ENCODE data around the gene EPS8. TPM values are rescaled to one million over a fixed set of nuclear protein-coding genes. Genes with fewer than 3 reads are reported as not detected.

The EPS8 gene
- total RNA-seq, 2 donors from 2014 or later = 6.7 to 8.1 TPM

DNA sequence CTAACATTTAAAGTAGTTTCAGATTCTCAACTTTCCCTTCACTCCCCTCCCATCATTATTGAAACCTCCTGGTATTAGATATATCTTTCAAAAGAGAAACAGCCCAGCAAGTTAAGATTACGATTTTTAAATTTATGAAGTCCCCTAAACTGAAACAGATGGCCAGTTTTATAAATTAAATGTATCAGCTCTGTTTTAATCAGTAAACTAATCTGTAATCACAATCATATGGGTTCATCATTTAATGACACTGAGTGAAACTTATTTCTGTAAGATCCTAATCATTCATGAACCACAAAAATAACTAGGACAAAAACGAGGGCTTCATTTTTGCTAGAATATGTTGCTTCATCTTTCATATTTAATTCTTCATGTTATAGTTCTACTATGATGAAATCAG lies 137.8 kb downstream of the EPS8 start:
- H3K4me3 ChIP-seq (ENCODE audit: low read length) = no peak overlapping the region
- H3K4me1 ChIP-seq (ENCODE audit: control insufficient read depth, insufficient read depth, low read length) = peaks cover 5% of the 10 kb centered on the region
- Mint-ChIP-seq H3K4me3 (no peak overlapping the region), H3K9me3 (peaks cover 3% of the 10 kb centered on the region), H3K27ac (no peak overlapping the region), H3K4me1 (peaks cover 20% of the 10 kb centered on the region), H3K27me3 (ENCODE audit: insufficient read depth) (no peaks in the 10 kb centered on the region), H3K36me3 (ENCODE audit: low read depth) (peaks cover 7% of the 10 kb centered on the region)
- H3K36me3 ChIP-seq (ENCODE audit: control insufficient read depth, insufficient read depth, low read length) = no peaks in the 10 kb centered on the region
- H3K27me3 ChIP-seq (ENCODE audit: control insufficient read depth, insufficient read depth, low read length, poor library complexity, severe bottlenecking) = no peaks in the 10 kb centered on the region
- no peak for DNase-seq
- H3K9ac ChIP-seq (ENCODE audit: extremely low read depth, low read length, poor library complexity, severe bottlenecking) = no peak overlapping the region
- WGBS, 2 experiments (ENCODE audit: insufficient coverage in 1 of 2, insufficient read length in 1 of 2) = 73% methylated on average over 2 of the region's 2 CpGs; no CpG with 5 or more reads in 1 of the 2 experiments
- no peak overlapping the region for H3K27ac ChIP-seq (ENCODE audit: low read depth, low read length)
- TF ChIP-seq, protein P1, sequence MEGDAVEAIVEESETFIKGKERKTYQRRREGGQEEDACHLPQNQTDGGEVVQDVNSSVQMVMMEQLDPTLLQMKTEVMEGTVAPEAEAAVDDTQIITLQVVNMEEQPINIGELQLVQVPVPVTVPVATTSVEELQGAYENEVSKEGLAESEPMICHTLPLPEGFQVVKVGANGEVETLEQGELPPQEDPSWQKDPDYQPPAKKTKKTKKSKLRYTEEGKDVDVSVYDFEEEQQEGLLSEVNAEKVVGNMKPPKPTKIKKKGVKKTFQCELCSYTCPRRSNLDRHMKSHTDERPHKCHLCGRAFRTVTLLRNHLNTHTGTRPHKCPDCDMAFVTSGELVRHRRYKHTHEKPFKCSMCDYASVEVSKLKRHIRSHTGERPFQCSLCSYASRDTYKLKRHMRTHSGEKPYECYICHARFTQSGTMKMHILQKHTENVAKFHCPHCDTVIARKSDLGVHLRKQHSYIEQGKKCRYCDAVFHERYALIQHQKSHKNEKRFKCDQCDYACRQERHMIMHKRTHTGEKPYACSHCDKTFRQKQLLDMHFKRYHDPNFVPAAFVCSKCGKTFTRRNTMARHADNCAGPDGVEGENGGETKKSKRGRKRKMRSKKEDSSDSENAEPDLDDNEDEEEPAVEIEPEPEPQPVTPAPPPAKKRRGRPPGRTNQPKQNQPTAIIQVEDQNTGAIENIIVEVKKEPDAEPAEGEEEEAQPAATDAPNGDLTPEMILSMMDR (conservative IDR thresholded peaks at IDR 0.05) = no peak
- H3K9me3 ChIP-seq (ENCODE audit: control insufficient read depth, low read length) = peaks cover 14% of the 10 kb centered on the region

DNA sequence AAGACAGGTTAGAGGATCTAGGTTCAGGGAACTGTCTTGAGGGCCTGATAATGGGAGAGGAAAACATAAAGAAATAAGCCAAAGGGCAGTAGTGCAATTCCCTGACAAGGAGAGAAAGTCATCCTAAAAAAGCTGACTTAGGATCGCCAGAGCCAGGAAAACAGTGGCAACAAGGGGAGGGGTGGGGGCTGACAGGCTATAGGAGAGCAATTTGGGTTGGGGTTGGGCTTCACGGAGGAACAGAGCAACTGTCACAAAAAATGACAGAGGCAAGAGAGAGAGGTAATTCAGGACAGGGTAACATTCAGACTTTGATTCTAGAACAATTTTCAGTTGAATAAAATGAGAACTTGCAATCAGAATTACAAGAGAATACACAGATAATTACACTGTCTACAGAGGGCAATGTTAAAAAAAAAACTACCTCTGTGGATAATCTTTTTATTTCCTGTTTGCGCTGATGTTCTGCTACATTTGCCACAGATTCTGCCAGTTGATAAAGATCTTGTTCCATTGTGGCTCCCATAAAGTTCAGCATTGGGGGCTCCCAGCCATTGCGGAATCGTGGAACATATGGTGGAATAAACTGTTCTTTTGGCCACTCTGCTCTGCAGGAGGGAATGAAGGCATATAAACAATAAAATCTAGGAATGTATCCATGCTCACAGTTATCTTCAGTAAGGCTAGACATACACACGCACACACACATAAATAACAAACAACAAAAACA lies 138.6 kb downstream of the EPS8 start:
- H3K4me1 ChIP-seq (ENCODE audit: control insufficient read depth, insufficient read depth, low read length) = peaks cover 5% of the 10 kb centered on the region
- Mint-ChIP-seq H3K27ac (peak overlapping the region; percentile 1), H3K4me3 (no peak overlapping the region), H3K9me3 (peaks cover 3% of the 10 kb centered on the region), H3K36me3 (ENCODE audit: low read depth) (peaks cover 7% of the 10 kb centered on the region), H3K4me1 (peaks cover 22% of the 10 kb centered on the region), H3K27me3 (ENCODE audit: insufficient read depth) (no peaks in the 10 kb centered on the region)
- H3K27ac ChIP-seq (ENCODE audit: low read depth, low read length) = no peak overlapping the region
- H3K9me3 ChIP-seq (ENCODE audit: control insufficient read depth, low read length) = peaks cover 14% of the 10 kb centered on the region
- no peak overlapping the region for H3K9ac ChIP-seq (ENCODE audit: extremely low read depth, low read length, poor library complexity, severe bottlenecking)
- TF ChIP-seq, protein P1 (conservative IDR thresholded peaks at IDR 0.05) = no peak
- no peak overlapping the region for H3K4me3 ChIP-seq (ENCODE audit: low read length)
- DNase-seq = no peak
- 79 to 100% methylated on average over 1 to 6 of the region's 6 CpGs for WGBS, 2 experiments (ENCODE audit: insufficient coverage in 1 of 2, insufficient read length in 1 of 2)
- H3K27me3 ChIP-seq (ENCODE audit: control insufficient read depth, insufficient read depth, low read length, poor library complexity, severe bottlenecking) = no peaks in the 10 kb centered on the region
- no peaks in the 10 kb centered on the region for H3K36me3 ChIP-seq (ENCODE audit: control insufficient read depth, insufficient read depth, low read length)

DNA sequence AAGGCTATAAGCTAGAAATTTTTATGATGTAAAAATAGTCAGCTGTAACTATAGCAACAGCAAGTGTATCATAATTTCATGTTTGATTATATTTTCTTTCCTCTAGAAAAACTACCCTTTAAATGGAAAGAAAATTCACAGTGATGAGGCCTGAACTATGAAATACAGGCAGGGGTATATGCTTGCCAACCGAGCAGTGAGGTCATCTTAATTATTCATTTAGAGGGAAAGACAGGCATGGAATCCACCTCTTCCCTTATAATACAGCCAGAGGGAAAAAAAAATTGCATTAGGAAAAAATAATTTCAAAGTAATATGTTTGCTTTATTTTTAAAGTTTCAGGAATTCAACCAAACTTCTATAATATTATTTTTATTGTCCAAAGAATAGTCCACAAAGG lies 139.8 kb downstream of the EPS8 start:
- no peak overlapping the region for H3K4me3 Mint-ChIP-seq
- no peaks in the 10 kb centered on the region for H3K27me3 Mint-ChIP-seq (ENCODE audit: insufficient read depth)
- Histone ChIP-seq H3K9ac (ENCODE audit: extremely low read depth, low read length, poor library complexity, severe bottlenecking) (no peak overlapping the region), H3K9me3 (ENCODE audit: control insufficient read depth, low read length) (peaks cover 14% of the 10 kb centered on the region), H3K4me1 (ENCODE audit: control insufficient read depth, insufficient read depth, low read length) (peaks cover 5% of the 10 kb centered on the region), H3K4me3 (ENCODE audit: low read length) (no peak overlapping the region), H3K27ac (ENCODE audit: low read depth, low read length) (no peak overlapping the region), H3K36me3 (ENCODE audit: control insufficient read depth, insufficient read depth, low read length) (no peaks in the 10 kb centered on the region), H3K27me3 (ENCODE audit: control insufficient read depth, insufficient read depth, low read length, poor library complexity, severe bottlenecking) (no peaks in the 10 kb centered on the region)
- 100% methylated on average over 1 of the region's 1 CpG; no CpG with 5 or more reads in 1 of the 2 experiments for WGBS, 2 experiments (ENCODE audit: insufficient coverage in 1 of 2, insufficient read length in 1 of 2)
- no peak overlapping the region for H3K27ac Mint-ChIP-seq
- H3K36me3 Mint-ChIP-seq (ENCODE audit: low read depth) = peaks cover 9% of the 10 kb centered on the region
- H3K9me3 Mint-ChIP-seq = peaks cover 3% of the 10 kb centered on the region
- no peak for DNase-seq
- peaks cover 22% of the 10 kb centered on the region for H3K4me1 Mint-ChIP-seq
- TF ChIP-seq, protein P1 (conservative IDR thresholded peaks at IDR 0.05) = no peak

Data from endodermal cell (in vitro differentiated cells).